Neural cell (in vitro differentiated cells): Measurements from ENCODE around the gene NXPH3.

Source experiments
- EP300 ChIP-seq: fragments of 450-650 bp; conservative IDR thresholded peaks from 2 replicates; pipeline ENCODE4 v1.6.1; 2014; ENCODE audit warnings: antibody characterized with exemption, mild to moderate bottlenecking, moderate library complexity; ENCODE audit not compliant: poor library complexity, severe bottlenecking
- EZH2 ChIP-seq: fragments of 200-600, 300-800 bp; shearing (Covaris generic), sonication (generic); IDR thresholded peaks from 2 replicates; pipeline ENCODE4 v1.6.1; 2014; ENCODE audit warnings: antibody characterized with exemption, low read length, borderline replicate concordance, mild to moderate bottlenecking; ENCODE audit not compliant: insufficient read depth, poor library complexity, severe bottlenecking
- MXI1 ChIP-seq: fragments of 450-650 bp; conservative IDR thresholded peaks from 2 replicates; pipeline ENCODE4 v1.6.1; 2014; ENCODE audit warnings: antibody characterized with exemption, mild to moderate bottlenecking; ENCODE audit not compliant: poor library complexity, severe bottlenecking
- POLR2AphosphoS5 ChIP-seq: IDR thresholded peaks from 2 replicates; pipeline ENCODE4 v1.6.1; 2012
- RAD21 ChIP-seq: fragments of 450-650 bp; conservative IDR thresholded peaks from 2 replicates; pipeline ENCODE4 v1.6.1; 2014; ENCODE audit warnings: antibody characterized with exemption, mild to moderate bottlenecking, moderate library complexity
- SMC3 ChIP-seq: fragments of 450-650 bp; conservative IDR thresholded peaks from 2 replicates; pipeline ENCODE4 v1.6.1; 2014; ENCODE audit warnings: antibody characterized with exemption, mild to moderate bottlenecking, moderate library complexity; ENCODE audit not compliant: poor library complexity
- TAF1 ChIP-seq: IDR thresholded peaks from 2 replicates; pipeline ENCODE4 v1.6.1; 2012; ENCODE audit warnings: low read depth
- TF ChIP-seq, protein P1 (sequence below): fragments of 450-650 bp; IDR thresholded peaks from 2 replicates; pipeline ENCODE4 v1.5.1; 2014; ENCODE audit warnings: antibody characterized with exemption, mild to moderate bottlenecking, moderate library complexity; ENCODE audit not compliant: poor library complexity, severe bottlenecking
- TF ChIP-seq, protein P2 (sequence below): IDR thresholded peaks from 2 replicates; pipeline ENCODE4 v1.6.1; 2012; ENCODE audit warnings: borderline replicate concordance

DNA sequence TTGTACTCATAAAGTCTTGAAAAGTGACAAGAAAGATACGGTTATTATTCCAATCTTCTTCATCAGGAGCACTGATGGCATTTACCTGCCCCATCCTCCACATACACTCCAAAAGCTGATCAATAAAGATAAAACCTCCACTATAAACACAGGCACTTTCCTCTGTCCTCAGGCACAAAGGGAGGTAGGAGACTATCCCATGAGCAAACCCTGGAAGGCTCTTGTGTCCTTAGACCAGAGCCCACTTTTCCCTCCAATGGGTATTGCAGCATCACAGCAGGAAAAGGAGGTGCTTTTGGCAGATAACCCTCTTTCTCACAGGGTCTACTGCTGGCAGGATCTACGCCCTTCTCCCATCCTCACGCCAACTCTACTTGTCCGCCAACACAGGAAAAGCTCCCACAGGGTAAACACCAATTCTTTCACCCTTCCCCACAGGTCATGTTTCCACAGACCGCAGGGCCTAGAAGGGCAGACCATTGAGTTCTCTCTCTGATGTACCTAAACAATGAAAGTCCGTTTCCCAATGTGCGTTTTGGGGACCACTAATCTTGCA, 28.7 kb downstream of the NXPH3 start:
- TF ChIP-seq SMC3 (no peak), EZH2 (no peak), TAF1 (no peak), POLR2AphosphoS5 (no peak), RAD21 (no peak), EP300 (no peak), MXI1 (no peak)
- TF ChIP-seq, protein P1, sequence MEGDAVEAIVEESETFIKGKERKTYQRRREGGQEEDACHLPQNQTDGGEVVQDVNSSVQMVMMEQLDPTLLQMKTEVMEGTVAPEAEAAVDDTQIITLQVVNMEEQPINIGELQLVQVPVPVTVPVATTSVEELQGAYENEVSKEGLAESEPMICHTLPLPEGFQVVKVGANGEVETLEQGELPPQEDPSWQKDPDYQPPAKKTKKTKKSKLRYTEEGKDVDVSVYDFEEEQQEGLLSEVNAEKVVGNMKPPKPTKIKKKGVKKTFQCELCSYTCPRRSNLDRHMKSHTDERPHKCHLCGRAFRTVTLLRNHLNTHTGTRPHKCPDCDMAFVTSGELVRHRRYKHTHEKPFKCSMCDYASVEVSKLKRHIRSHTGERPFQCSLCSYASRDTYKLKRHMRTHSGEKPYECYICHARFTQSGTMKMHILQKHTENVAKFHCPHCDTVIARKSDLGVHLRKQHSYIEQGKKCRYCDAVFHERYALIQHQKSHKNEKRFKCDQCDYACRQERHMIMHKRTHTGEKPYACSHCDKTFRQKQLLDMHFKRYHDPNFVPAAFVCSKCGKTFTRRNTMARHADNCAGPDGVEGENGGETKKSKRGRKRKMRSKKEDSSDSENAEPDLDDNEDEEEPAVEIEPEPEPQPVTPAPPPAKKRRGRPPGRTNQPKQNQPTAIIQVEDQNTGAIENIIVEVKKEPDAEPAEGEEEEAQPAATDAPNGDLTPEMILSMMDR = no peak
- TF ChIP-seq, protein P2, sequence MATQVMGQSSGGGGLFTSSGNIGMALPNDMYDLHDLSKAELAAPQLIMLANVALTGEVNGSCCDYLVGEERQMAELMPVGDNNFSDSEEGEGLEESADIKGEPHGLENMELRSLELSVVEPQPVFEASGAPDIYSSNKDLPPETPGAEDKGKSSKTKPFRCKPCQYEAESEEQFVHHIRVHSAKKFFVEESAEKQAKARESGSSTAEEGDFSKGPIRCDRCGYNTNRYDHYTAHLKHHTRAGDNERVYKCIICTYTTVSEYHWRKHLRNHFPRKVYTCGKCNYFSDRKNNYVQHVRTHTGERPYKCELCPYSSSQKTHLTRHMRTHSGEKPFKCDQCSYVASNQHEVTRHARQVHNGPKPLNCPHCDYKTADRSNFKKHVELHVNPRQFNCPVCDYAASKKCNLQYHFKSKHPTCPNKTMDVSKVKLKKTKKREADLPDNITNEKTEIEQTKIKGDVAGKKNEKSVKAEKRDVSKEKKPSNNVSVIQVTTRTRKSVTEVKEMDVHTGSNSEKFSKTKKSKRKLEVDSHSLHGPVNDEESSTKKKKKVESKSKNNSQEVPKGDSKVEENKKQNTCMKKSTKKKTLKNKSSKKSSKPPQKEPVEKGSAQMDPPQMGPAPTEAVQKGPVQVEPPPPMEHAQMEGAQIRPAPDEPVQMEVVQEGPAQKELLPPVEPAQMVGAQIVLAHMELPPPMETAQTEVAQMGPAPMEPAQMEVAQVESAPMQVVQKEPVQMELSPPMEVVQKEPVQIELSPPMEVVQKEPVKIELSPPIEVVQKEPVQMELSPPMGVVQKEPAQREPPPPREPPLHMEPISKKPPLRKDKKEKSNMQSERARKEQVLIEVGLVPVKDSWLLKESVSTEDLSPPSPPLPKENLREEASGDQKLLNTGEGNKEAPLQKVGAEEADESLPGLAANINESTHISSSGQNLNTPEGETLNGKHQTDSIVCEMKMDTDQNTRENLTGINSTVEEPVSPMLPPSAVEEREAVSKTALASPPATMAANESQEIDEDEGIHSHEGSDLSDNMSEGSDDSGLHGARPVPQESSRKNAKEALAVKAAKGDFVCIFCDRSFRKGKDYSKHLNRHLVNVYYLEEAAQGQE = no peak
